IPS-11a (cell line): ENCODE data around the gene DAZAP1.

Experiments
- H3K4me3 ChIP-seq: one replicate; pipeline ENCODE4 v1.5.1; 2013; ENCODE audit warnings: low read depth, low read length, control low read depth

The DAZAP1 gene

GRCh38 chr19:1377176-1377964 is 30.0 kb upstream of the DAZAP1 start:
- H3K4me3 ChIP-seq, result no peak overlapping the region

GRCh38 chr19:1377965-1378785 is 29.2 kb upstream of the DAZAP1 start:
- H3K4me3 ChIP-seq, result no peak overlapping the region

- no peak overlapping the region for H3K4me3 ChIP-seq
These were observed 28.1 kb upstream of the DAZAP1 start for GRCh38 chr19:1379126-1379905.

- no peak overlapping the region for H3K4me3 ChIP-seq
These were observed 27.4 kb upstream of the DAZAP1 start for GRCh38 chr19:1379961-1380489.

- no peak overlapping the region for H3K4me3 ChIP-seq
These were observed 25.1 kb upstream of the DAZAP1 start for GRCh38 chr19:1382250-1382649.

GRCh38 chr19:1383017-1383311 is 24.4 kb upstream of the DAZAP1 start:
- no peak overlapping the region for H3K4me3 ChIP-seq

GRCh38 chr19:1383312-1384084 is 23.9 kb upstream of the DAZAP1 start, which contains the start of gene NDUFS7:
TSS of gene NDUFS7 (plus strand) at chr19:1383907. CDS start at chr19:1383927, 20 bp downstream.
- peak within 1 kb of the TSS; percentile 85 for H3K4me3 ChIP-seq

- H3K4me3 ChIP-seq, result peak overlapping the region; percentile 85
These were observed 23.3 kb upstream of the DAZAP1 start for GRCh38 chr19:1384085-1384462.

GRCh38 chr19:1384478-1385110 is 22.8 kb upstream of the DAZAP1 start:
- peak overlapping the region; percentile 85 for H3K4me3 ChIP-seq

- H3K4me3 ChIP-seq, result no peak overlapping the region
These were observed 21.6 kb upstream of the DAZAP1 start for GRCh38 chr19:1385816-1386215.

GRCh38 chr19:1386945-1387683 is 20.3 kb upstream of the DAZAP1 start:
- H3K4me3 ChIP-seq, result no peak overlapping the region

- no peak overlapping the region for H3K4me3 ChIP-seq
These were observed 19.4 kb upstream of the DAZAP1 start for GRCh38 chr19:1387684-1388636.

GRCh38 chr19:1388637-1389026 is 18.8 kb upstream of the DAZAP1 start:
- no peak overlapping the region for H3K4me3 ChIP-seq

- no peak overlapping the region for H3K4me3 ChIP-seq
These were observed 18.1 kb upstream of the DAZAP1 start for GRCh38 chr19:1389033-1389940.

GRCh38 chr19:1390890-1391423 is 16.4 kb upstream of the DAZAP1 start:
- no peak overlapping the region for H3K4me3 ChIP-seq

- no peak overlapping the region for H3K4me3 ChIP-seq
These were observed 15.0 kb upstream of the DAZAP1 start for GRCh38 chr19:1392407-1392806.

- no peak overlapping the region for H3K4me3 ChIP-seq
These were observed 14.4 kb upstream of the DAZAP1 start for GRCh38 chr19:1392939-1393530.
